ENCODE data around the gene ZKSCAN4. TPM values are rescaled to one million over a fixed set of nuclear protein-coding genes. Genes with fewer than 3 reads are reported as not detected.
A peak's percentile ranks its signal among the peaks of the same experiment; 100 is the strongest.

ZKSCAN4 gene
- total and polyA plus RNA-seq, 2 of the 8 experiments (the other 6 are each of a cell fraction or from before 2014, with no cell fraction given): 2.2 to 6.6 TPM

DNA sequence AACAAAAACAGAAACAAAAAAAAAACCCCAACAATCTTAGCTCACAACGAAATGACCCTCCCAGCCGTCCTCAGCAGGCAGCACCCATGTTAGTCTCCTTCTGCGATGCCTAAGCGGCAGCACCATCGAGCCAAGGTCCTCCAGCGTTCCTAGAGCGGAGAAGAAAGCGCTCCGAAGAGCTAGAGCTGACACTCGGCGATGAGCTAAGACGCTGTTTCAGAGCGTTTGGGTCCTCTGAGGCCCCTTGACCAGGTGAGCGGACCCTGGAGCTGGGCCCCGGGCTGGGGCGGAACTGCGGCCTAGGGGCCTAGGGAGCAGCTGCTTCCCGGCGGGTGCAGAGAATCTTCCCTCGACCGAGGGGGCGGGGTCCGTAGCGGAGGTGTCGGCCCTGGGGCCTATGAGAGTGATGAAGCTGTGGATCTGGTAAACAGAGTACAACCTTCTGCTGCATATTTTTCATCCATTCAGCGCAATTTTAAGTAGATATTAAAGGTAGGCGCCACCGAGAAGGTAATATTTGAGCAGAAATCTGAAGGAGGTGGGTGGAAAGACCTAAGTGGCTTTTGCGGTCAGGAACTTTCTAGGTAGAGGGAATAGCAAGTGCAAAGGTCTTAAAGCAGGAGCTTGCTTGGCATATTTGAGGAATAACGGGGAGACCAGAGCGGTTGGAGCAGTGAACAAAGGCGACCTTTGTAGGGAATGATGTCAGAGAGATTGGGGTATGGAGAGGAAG is 15.1 kb upstream of the ZKSCAN4 start, which contains the start of gene ZSCAN26 (continued):
- TF ChIP-seq, protein P1, sequence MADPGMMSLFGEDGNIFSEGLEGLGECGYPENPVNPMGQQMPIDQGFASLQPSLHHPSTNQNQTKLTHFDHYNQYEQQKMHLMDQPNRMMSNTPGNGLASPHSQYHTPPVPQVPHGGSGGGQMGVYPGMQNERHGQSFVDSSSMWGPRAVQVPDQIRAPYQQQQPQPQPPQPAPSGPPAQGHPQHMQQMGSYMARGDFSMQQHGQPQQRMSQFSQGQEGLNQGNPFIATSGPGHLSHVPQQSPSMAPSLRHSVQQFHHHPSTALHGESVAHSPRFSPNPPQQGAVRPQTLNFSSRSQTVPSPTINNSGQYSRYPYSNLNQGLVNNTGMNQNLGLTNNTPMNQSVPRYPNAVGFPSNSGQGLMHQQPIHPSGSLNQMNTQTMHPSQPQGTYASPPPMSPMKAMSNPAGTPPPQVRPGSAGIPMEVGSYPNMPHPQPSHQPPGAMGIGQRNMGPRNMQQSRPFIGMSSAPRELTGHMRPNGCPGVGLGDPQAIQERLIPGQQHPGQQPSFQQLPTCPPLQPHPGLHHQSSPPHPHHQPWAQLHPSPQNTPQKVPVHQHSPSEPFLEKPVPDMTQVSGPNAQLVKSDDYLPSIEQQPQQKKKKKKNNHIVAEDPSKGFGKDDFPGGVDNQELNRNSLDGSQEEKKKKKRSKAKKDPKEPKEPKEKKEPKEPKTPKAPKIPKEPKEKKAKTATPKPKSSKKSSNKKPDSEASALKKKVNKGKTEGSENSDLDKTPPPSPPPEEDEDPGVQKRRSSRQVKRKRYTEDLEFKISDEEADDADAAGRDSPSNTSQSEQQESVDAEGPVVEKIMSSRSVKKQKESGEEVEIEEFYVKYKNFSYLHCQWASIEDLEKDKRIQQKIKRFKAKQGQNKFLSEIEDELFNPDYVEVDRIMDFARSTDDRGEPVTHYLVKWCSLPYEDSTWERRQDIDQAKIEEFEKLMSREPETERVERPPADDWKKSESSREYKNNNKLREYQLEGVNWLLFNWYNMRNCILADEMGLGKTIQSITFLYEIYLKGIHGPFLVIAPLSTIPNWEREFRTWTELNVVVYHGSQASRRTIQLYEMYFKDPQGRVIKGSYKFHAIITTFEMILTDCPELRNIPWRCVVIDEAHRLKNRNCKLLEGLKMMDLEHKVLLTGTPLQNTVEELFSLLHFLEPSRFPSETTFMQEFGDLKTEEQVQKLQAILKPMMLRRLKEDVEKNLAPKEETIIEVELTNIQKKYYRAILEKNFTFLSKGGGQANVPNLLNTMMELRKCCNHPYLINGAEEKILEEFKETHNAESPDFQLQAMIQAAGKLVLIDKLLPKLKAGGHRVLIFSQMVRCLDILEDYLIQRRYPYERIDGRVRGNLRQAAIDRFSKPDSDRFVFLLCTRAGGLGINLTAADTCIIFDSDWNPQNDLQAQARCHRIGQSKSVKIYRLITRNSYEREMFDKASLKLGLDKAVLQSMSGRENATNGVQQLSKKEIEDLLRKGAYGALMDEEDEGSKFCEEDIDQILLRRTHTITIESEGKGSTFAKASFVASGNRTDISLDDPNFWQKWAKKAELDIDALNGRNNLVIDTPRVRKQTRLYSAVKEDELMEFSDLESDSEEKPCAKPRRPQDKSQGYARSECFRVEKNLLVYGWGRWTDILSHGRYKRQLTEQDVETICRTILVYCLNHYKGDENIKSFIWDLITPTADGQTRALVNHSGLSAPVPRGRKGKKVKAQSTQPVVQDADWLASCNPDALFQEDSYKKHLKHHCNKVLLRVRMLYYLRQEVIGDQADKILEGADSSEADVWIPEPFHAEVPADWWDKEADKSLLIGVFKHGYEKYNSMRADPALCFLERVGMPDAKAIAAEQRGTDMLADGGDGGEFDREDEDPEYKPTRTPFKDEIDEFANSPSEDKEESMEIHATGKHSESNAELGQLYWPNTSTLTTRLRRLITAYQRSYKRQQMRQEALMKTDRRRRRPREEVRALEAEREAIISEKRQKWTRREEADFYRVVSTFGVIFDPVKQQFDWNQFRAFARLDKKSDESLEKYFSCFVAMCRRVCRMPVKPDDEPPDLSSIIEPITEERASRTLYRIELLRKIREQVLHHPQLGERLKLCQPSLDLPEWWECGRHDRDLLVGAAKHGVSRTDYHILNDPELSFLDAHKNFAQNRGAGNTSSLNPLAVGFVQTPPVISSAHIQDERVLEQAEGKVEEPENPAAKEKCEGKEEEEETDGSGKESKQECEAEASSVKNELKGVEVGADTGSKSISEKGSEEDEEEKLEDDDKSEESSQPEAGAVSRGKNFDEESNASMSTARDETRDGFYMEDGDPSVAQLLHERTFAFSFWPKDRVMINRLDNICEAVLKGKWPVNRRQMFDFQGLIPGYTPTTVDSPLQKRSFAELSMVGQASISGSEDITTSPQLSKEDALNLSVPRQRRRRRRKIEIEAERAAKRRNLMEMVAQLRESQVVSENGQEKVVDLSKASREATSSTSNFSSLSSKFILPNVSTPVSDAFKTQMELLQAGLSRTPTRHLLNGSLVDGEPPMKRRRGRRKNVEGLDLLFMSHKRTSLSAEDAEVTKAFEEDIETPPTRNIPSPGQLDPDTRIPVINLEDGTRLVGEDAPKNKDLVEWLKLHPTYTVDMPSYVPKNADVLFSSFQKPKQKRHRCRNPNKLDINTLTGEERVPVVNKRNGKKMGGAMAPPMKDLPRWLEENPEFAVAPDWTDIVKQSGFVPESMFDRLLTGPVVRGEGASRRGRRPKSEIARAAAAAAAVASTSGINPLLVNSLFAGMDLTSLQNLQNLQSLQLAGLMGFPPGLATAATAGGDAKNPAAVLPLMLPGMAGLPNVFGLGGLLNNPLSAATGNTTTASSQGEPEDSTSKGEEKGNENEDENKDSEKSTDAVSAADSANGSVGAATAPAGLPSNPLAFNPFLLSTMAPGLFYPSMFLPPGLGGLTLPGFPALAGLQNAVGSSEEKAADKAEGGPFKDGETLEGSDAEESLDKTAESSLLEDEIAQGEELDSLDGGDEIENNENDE (IDR thresholded peaks at IDR 0.05; ENCODE audit: insufficient replicate concordance, low read length): no peak
- TF ChIP-seq RNF2 (IDR thresholded peaks at IDR 0.05; ENCODE audit: borderline replicate concordance, low read depth, low read length, missing control alignments, poor library complexity, severe bottlenecking): no peak
- TF ChIP-seq CHD2 (IDR thresholded peaks at IDR 0.05; ENCODE audit: low read length): no peak
- TF ChIP-seq KDM4A (IDR thresholded peaks at IDR 0.05; ENCODE audit: low read depth, low read length, severe bottlenecking): peak; percentile 43
- TF ChIP-seq YY1 (IDR thresholded peaks at IDR 0.05; ENCODE audit: low read depth, low read length): 0 out of 2 replicates have a peak, but pooled peaks have one; percentile 66
- TF ChIP-seq HDAC2 (IDR thresholded peaks at IDR 0.05; ENCODE audit: borderline replicate concordance in 1 of 2, low read depth in 2 of 2, low read length in 2 of 2): peak in 1 of 2 experiments; percentile 71; a peak in 1 of 4 replicates
